ENCODE data around the gene AUTS2. TPM values are rescaled to one million over a fixed set of nuclear protein-coding genes. Genes with fewer than 3 reads are reported as not detected.

The AUTS2 gene
- total RNA-seq, 1 experiment from 2014 or later: 50.0 TPM

GRCh38 chr7:70208236-70209063, 610.2 kb downstream of the AUTS2 start:
- Mint-ChIP-seq H3K4me1 (0 out of 2 replicates have a peak, but pooled peaks cover 2% of the 10 kb centered on the region), H3K4me3 (no peak overlapping the region), H3K36me3 (no peaks in the 10 kb centered on the region), H3K27ac (no peak overlapping the region), H3K9me3 (no peaks in the 10 kb centered on the region), H3K27me3 (ENCODE audit: low read depth) (no peaks in the 10 kb centered on the region)
- POLR2A ChIA-PET: no interaction called here
- DNase-seq (ENCODE audit: low spot score) (no peak), ATAC-seq (no peak)
- CTCF ChIA-PET: no interaction called here
- TF ChIP-seq ZNF671 (CRISPR knock-in tag; IDR thresholded peaks at IDR 0.05): no peak
- TF ChIP-seq ZNF416 (CRISPR knock-in tag; IDR thresholded peaks at IDR 0.05): no peak
- no peak for TF ChIP-seq ZNF219 (CRISPR knock-in tag; IDR thresholded peaks at IDR 0.05; ENCODE audit: borderline replicate concordance)
- no peak for TF ChIP-seq TEAD4 (CRISPR knock-in tag; IDR thresholded peaks at IDR 0.05)
- no peak for TF ChIP-seq CREB1 (CRISPR knock-in tag; IDR thresholded peaks at IDR 0.05)
- TF ChIP-seq MYBL2 (CRISPR knock-in tag; IDR thresholded peaks at IDR 0.05): no peak
- no peak for TF ChIP-seq PREB (CRISPR knock-in tag; IDR thresholded peaks at IDR 0.05; ENCODE audit: borderline replicate concordance)
- TF ChIP-seq, protein P1, sequence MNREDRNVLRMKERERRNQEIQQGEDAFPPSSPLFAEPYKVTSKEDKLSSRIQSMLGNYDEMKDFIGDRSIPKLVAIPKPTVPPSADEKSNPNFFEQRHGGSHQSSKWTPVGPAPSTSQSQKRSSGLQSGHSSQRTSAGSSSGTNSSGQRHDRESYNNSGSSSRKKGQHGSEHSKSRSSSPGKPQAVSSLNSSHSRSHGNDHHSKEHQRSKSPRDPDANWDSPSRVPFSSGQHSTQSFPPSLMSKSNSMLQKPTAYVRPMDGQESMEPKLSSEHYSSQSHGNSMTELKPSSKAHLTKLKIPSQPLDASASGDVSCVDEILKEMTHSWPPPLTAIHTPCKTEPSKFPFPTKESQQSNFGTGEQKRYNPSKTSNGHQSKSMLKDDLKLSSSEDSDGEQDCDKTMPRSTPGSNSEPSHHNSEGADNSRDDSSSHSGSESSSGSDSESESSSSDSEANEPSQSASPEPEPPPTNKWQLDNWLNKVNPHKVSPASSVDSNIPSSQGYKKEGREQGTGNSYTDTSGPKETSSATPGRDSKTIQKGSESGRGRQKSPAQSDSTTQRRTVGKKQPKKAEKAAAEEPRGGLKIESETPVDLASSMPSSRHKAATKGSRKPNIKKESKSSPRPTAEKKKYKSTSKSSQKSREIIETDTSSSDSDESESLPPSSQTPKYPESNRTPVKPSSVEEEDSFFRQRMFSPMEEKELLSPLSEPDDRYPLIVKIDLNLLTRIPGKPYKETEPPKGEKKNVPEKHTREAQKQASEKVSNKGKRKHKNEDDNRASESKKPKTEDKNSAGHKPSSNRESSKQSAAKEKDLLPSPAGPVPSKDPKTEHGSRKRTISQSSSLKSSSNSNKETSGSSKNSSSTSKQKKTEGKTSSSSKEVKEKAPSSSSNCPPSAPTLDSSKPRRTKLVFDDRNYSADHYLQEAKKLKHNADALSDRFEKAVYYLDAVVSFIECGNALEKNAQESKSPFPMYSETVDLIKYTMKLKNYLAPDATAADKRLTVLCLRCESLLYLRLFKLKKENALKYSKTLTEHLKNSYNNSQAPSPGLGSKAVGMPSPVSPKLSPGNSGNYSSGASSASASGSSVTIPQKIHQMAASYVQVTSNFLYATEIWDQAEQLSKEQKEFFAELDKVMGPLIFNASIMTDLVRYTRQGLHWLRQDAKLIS (CRISPR knock-in tag; IDR thresholded peaks at IDR 0.05; ENCODE audit: borderline replicate concordance): no peak
- TF ChIP-seq TCF7 (CRISPR knock-in tag; IDR thresholded peaks at IDR 0.05; ENCODE audit: low read depth): no peak
- no peak for TF ChIP-seq NFATC4 (CRISPR knock-in tag; IDR thresholded peaks at IDR 0.05)
- TF ChIP-seq SMAD4 (CRISPR knock-in tag; IDR thresholded peaks at IDR 0.05): no peak
- no peak for TF ChIP-seq JAZF1 (CRISPR knock-in tag; IDR thresholded peaks at IDR 0.05)

GRCh38 chr7:70210200-70210935, 612.1 kb downstream of the AUTS2 start:
- Mint-ChIP-seq H3K27me3 (ENCODE audit: low read depth) (no peaks in the 10 kb centered on the region), H3K4me1 (0 out of 2 replicates have a peak, but pooled peaks cover 2% of the 10 kb centered on the region), H3K27ac (no peak overlapping the region), H3K36me3 (no peaks in the 10 kb centered on the region), H3K9me3 (no peaks in the 10 kb centered on the region), H3K4me3 (no peak overlapping the region)
- CTCF ChIA-PET: no interaction called here
- ATAC-seq: no peak
- DNase-seq (ENCODE audit: low spot score): no peak
- POLR2A ChIA-PET: no interaction called here
- TF ChIP-seq SOX15 (CRISPR knock-in tag; IDR thresholded peaks at IDR 0.05) (no peak), JUN (CRISPR knock-in tag; IDR thresholded peaks at IDR 0.05) (no peak), CREM (CRISPR knock-in tag; IDR thresholded peaks at IDR 0.05) (no peak), HMGA2 (CRISPR knock-in tag; IDR thresholded peaks at IDR 0.05) (no peak), ZNF423 (CRISPR knock-in tag; IDR thresholded peaks at IDR 0.05) (no peak), SP1 (CRISPR knock-in tag; conservative IDR thresholded peaks at IDR 0.05) (no peak), GTF2I (CRISPR knock-in tag; conservative IDR thresholded peaks at IDR 0.05) (no peak), IRF1 (CRISPR knock-in tag; IDR thresholded peaks at IDR 0.05) (no peak), USF1 (CRISPR knock-in tag; IDR thresholded peaks at IDR 0.05) (no peak), ZNF396 (CRISPR knock-in tag; IDR thresholded peaks at IDR 0.05; ENCODE audit: borderline replicate concordance) (no peak), NFATC4 (CRISPR knock-in tag; IDR thresholded peaks at IDR 0.05) (no peak)
- TF ChIP-seq, protein P2, sequence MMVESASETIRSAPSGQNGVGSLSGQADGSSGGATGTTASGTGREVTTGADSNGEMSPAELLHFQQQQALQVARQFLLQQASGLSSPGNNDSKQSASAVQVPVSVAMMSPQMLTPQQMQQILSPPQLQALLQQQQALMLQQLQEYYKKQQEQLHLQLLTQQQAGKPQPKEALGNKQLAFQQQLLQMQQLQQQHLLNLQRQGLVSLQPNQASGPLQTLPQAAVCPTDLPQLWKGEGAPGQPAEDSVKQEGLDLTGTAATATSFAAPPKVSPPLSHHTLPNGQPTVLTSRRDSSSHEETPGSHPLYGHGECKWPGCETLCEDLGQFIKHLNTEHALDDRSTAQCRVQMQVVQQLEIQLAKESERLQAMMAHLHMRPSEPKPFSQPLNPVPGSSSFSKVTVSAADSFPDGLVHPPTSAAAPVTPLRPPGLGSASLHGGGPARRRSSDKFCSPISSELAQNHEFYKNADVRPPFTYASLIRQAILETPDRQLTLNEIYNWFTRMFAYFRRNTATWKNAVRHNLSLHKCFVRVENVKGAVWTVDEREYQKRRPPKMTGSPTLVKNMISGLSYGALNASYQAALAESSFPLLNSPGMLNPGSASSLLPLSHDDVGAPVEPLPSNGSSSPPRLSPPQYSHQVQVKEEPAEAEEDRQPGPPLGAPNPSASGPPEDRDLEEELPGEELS (CRISPR knock-in tag; IDR thresholded peaks at IDR 0.05): no peak
- TF ChIP-seq, protein P3, sequence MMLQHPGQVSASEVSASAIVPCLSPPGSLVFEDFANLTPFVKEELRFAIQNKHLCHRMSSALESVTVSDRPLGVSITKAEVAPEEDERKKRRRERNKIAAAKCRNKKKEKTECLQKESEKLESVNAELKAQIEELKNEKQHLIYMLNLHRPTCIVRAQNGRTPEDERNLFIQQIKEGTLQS (CRISPR knock-in tag; conservative IDR thresholded peaks at IDR 0.05): no peak
- TF ChIP-seq, protein P4, sequence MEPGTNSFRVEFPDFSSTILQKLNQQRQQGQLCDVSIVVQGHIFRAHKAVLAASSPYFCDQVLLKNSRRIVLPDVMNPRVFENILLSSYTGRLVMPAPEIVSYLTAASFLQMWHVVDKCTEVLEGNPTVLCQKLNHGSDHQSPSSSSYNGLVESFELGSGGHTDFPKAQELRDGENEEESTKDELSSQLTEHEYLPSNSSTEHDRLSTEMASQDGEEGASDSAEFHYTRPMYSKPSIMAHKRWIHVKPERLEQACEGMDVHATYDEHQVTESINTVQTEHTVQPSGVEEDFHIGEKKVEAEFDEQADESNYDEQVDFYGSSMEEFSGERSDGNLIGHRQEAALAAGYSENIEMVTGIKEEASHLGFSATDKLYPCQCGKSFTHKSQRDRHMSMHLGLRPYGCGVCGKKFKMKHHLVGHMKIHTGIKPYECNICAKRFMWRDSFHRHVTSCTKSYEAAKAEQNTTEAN (CRISPR knock-in tag; IDR thresholded peaks at IDR 0.05): no peak
